Measurements from ENCODE around the gene SPSB3. TPM values are rescaled to one million over a fixed set of nuclear protein-coding genes. Genes with fewer than 3 reads are reported as not detected.

The SPSB3 gene
- total and polyA plus RNA-seq, 2 experiments from 2014 or later, result 27.1 to 34.7 TPM

- Histone ChIP-seq H3F3A (replicated peaks; ENCODE audit: low read depth) (no peaks in the 10 kb centered on the region), H3K79me2 (replicated peaks; ENCODE audit: insufficient read depth) (peaks cover 19% of the 10 kb centered on the region), H3K4me3 (no peak overlapping the region), H2AFZ (no peak overlapping the region), H3K4me2 (no peak overlapping the region), H3K27me3 (ENCODE audit: insufficient read depth) (no peaks in the 10 kb centered on the region), H3K9me2 (ENCODE audit: insufficient read depth) (no peaks in the 10 kb centered on the region), H3K4me1 (ENCODE audit: insufficient read depth) (peaks cover 17% of the 10 kb centered on the region; the same call in 1 of the 2 replicates), H3K36me3 (ENCODE audit: insufficient read depth) (no peaks in the 10 kb centered on the region), H4K20me1 (replicated peaks; ENCODE audit: insufficient read depth) (no peaks in the 10 kb centered on the region; the same call in 1 of the 2 replicates), H3K27ac (ENCODE audit: low read depth) (no peak overlapping the region)
- Mint-ChIP-seq H3K27me3 (ENCODE audit: insufficient read depth, low read depth, poor library complexity) (peaks cover 21% of the 10 kb centered on the region), H3K27ac (no peak overlapping the region), H3K4me3 (no peak overlapping the region), H3K4me1 (peaks cover 9% of the 10 kb centered on the region), H3K9me3 (peaks cover 3% of the 10 kb centered on the region; the same call in 2 of the 3 replicates), H3K36me3 (ENCODE audit: low read depth) (peaks cover 2% of the 10 kb centered on the region; the same call in 1 of the 3 replicates)
- ATAC-seq (no peak), DNase-seq (ENCODE audit: low spot score) (no peak)
- TF ChIP-seq EZH2 (IDR thresholded peaks at IDR 0.05; ENCODE audit: low read depth, unreplicated experiment) (no peak), CREB1 (CRISPR knock-in tag; IDR thresholded peaks at IDR 0.05; ENCODE audit: low read depth) (no peak), REST (IDR thresholded peaks at IDR 0.05; ENCODE audit: unreplicated experiment) (no peak), ETS1 (IDR thresholded peaks at IDR 0.05) (no peak), ZNF114 (CRISPR knock-in tag; IDR thresholded peaks at IDR 0.05) (no peak), CTCF (conservative IDR thresholded peaks at IDR 0.05; ENCODE audit: low read depth in 2 of 2) (no peak), JUNB (IDR thresholded peaks at IDR 0.05; ENCODE audit: unreplicated experiment) (no peak), ZNF331 (CRISPR knock-in tag; IDR thresholded peaks at IDR 0.05; ENCODE audit: low read depth) (no peak), STAT1 (IDR thresholded peaks at IDR 0.05; ENCODE audit: unreplicated experiment) (no peak), POLR2AphosphoS5 (IDR thresholded peaks at IDR 0.05; ENCODE audit: low read depth) (no peak)
Measured at GRCh38 chr16:1831186-1832075, 49.1 kb upstream of the SPSB3 start.

Data from GM23338 (cell line).